ENCODE data around the gene SIRPD.

SIRPD gene

GRCh38 chr20:1513801-1514200 lies 43.7 kb downstream of the SIRPD start:
- H3K27ac ChIP-seq: no peak overlapping the region
- CTCF ChIA-PET: no interaction called here
- TF ChIP-seq CTCF (conservative IDR thresholded peaks at IDR 0.05; ENCODE audit: low read depth): no peak
- POLR2A ChIA-PET (ENCODE audit: low non-redundant PET): no interaction called here
- no peak for DNase-seq (ENCODE audit: low spot score)

- H3K27ac ChIP-seq: no peak overlapping the region
- POLR2A ChIA-PET (ENCODE audit: low non-redundant PET): no interaction called here
- CTCF ChIA-PET: interaction anchor here (0.6 to 2.4 kb wide), 5 partner anchors 132 to 402 kb away, joined by 3 to 18 read pairs (median 4); no protein-coding TSS in a partner anchor
- peak; percentile 34 for TF ChIP-seq CTCF (conservative IDR thresholded peaks at IDR 0.05; ENCODE audit: low read depth)
- DNase-seq (ENCODE audit: low spot score): no peak
Observed at GRCh38 chr20:1509237-1509636, 48.3 kb downstream of the SIRPD start.

GRCh38 chr20:1508574-1508973 lies 48.9 kb downstream of the SIRPD start:
- CTCF ChIA-PET: interaction anchor here (0.5 to 2.4 kb wide), 6 partner anchors 60 to 402 kb away, joined by 3 to 18 read pairs (median 3); no protein-coding TSS in a partner anchor
- no peak for DNase-seq (ENCODE audit: low spot score)
- no peak for TF ChIP-seq CTCF (conservative IDR thresholded peaks at IDR 0.05; ENCODE audit: low read depth)
- POLR2A ChIA-PET (ENCODE audit: low non-redundant PET): interaction anchor here (0.6 kb wide), 1 partner anchor 9 kb away, joined by 3 read pairs; no protein-coding TSS in a partner anchor
- H3K27ac ChIP-seq: no peak overlapping the region

- ChIA-PET CTCF (interaction anchor here (0.6 to 0.7 kb wide), 2 partner anchors 295 to 689 kb away, joined by 3 to 5 read pairs; no protein-coding TSS in a partner anchor), POLR2A (ENCODE audit: low non-redundant PET) (no interaction called here)
- no peak overlapping the region for H3K27ac ChIP-seq
- no peak for DNase-seq (ENCODE audit: low spot score)
- TF ChIP-seq CTCF (conservative IDR thresholded peaks at IDR 0.05; ENCODE audit: low read depth): no peak
Observed at GRCh38 chr20:1507276-1507675, 50.2 kb downstream of the SIRPD start.

GRCh38 chr20:1505871-1506270 lies 51.6 kb downstream of the SIRPD start:
- no peak for TF ChIP-seq CTCF (conservative IDR thresholded peaks at IDR 0.05; ENCODE audit: low read depth)
- peak; percentile 35 for DNase-seq (ENCODE audit: low spot score)
- POLR2A ChIA-PET (ENCODE audit: low non-redundant PET): no interaction called here
- CTCF ChIA-PET: no interaction called here
- no peak overlapping the region for H3K27ac ChIP-seq

- ChIA-PET POLR2A (ENCODE audit: low non-redundant PET) (no interaction called here), CTCF (interaction anchor here (3.5 kb wide), 1 partner anchor 38 kb away, joined by 46 read pairs; the partner anchor contains the start of gene NSFL1C)
- peak; percentile 65 for DNase-seq (ENCODE audit: low spot score)
- no peak overlapping the region for H3K27ac ChIP-seq
- no peak for TF ChIP-seq CTCF (conservative IDR thresholded peaks at IDR 0.05; ENCODE audit: low read depth)
Observed at GRCh38 chr20:1505361-1505760, 52.1 kb downstream of the SIRPD start.
